K562 treated with DMSO at 1 percent for 4 hours (cell line): Measurements from ENCODE around the gene KCNAB3. TPM values are rescaled to one million over a fixed set of nuclear protein-coding genes. Genes with fewer than 3 reads are reported as not detected.

ENCODE experiments used
- total RNA-seq: library from RNA; unstranded; fragments of 300-600 nt; gene quantifications from 2 replicates; pipeline ENCODE4 v1.2.3, GENCODE V29; 2022; ENCODE audit not compliant: insufficient read depth

KCNAB3 gene
- total RNA-seq = 0.51 and 2.6 TPM in 2 replicates

GRCh38 chr17:7929158-7930023 is at the start of gene KCNAB3:
Gene KCNAB3 (minus strand): TSS chr17:7929856. CDS start chr17:7929435, 421 bp downstream.

GRCh38 chr17:7931709-7932482 is 2.2 kb upstream of the KCNAB3 start, which contains the start of the genes CNTROB and TRAPPC1:
Gene CNTROB (plus strand): TSS chr17:7932206. CDS start chr17:7933080, 874 bp downstream.
Gene TRAPPC1 (minus strand): TSS chr17:7931946. CDS start chr17:7931829, 117 bp downstream.

GRCh38 chr17:7915611-7916384 is 13.9 kb downstream of the KCNAB3 start, which contains the start of gene RNF227:
Gene RNF227 (minus strand): TSS chr17:7916289. CDS start chr17:7916195, 94 bp downstream.

GRCh38 chr17:7888184-7888920 is 41.3 kb downstream of the KCNAB3 start, which contains the start of gene CHD3:
Gene CHD3 (plus strand): TSS chr17:7888789. CDS start chr17:7889001, 212 bp downstream.

Other genes starting within 250 kb of the KCNAB3 start
- 5.5 and 5.8 TPM in 2 replicates for gene TP53, start 242.4 kb downstream of the KCNAB3 start, total RNA-seq
- 29.2 and 33.1 TPM in 2 replicates for gene WRAP53, start 241.4 kb downstream of the KCNAB3 start, total RNA-seq
- not detected in 2 replicates for gene EFNB3, start 224.7 kb downstream of the KCNAB3 start, total RNA-seq
- gene DNAH2, start 212.1 kb downstream of the KCNAB3 start, total RNA-seq = not detected in 2 replicates
- 16.3 and 17.1 TPM in 2 replicates for gene KDM6B, start 95.6 kb downstream of the KCNAB3 start, total RNA-seq
- 1.4 TPM in 1 of 2 replicates, not detected in the other for gene TMEM88, start 74.8 kb downstream of the KCNAB3 start, total RNA-seq
- 27.8 and 29.8 TPM in 2 replicates for gene NAA38, start 72.3 kb downstream of the KCNAB3 start, total RNA-seq
- gene CYB5D1, start 71.9 kb downstream of the KCNAB3 start, total RNA-seq = 1.2 and 3.8 TPM in 2 replicates
- 28.9 and 41.1 TPM in 2 replicates for gene CHD3, start 41.1 kb downstream of the KCNAB3 start, total RNA-seq
- 0.99 and 8.4 TPM in 2 replicates for gene RNF227, start 13.6 kb downstream of the KCNAB3 start, total RNA-seq
- 103 and 117 TPM in 2 replicates for gene TRAPPC1, start 2.1 kb upstream of the KCNAB3 start, total RNA-seq
- gene CNTROB, start 2.4 kb upstream of the KCNAB3 start, total RNA-seq = 17.7 and 26.8 TPM in 2 replicates
- not detected in 2 replicates for gene GUCY2D, start 72.8 kb upstream of the KCNAB3 start, total RNA-seq
- gene ALOX15B, start 109.2 kb upstream of the KCNAB3 start, total RNA-seq = not detected in 2 replicates
- gene ALOX12B, start 157.9 kb upstream of the KCNAB3 start, total RNA-seq = not detected in 2 replicates
- not detected in 2 replicates for gene ALOXE3, start 188.7 kb upstream of the KCNAB3 start, total RNA-seq
- 1.7 TPM in 1 of 2 replicates, not detected in the other for gene HES7, start 194.2 kb upstream of the KCNAB3 start, total RNA-seq
- gene PER1, start 222.5 kb upstream of the KCNAB3 start, total RNA-seq = 7.5 and 13.8 TPM in 2 replicates
- 40.3 and 40.9 TPM in 2 replicates for gene VAMP2, start 233.1 kb upstream of the KCNAB3 start, total RNA-seq
- 7.7 and 11.9 TPM in 2 replicates for gene TMEM107, start 246.5 kb upstream of the KCNAB3 start, total RNA-seq